ENCODE data around the gene EFCAB7. TPM values are rescaled to one million over a fixed set of nuclear protein-coding genes. Genes with fewer than 3 reads are reported as not detected.

Gene EFCAB7
- total RNA-seq, 1 donor from 2014 or later: 2.7 TPM

GRCh38 chr1:63612971-63613370 is 89.6 kb downstream of the EFCAB7 start:
- TF ChIP-seq CTCF (conservative IDR thresholded peaks at IDR 0.05; ENCODE audit: low read depth, low read length): no peak
- no peak overlapping the region for H3K4me3 ChIP-seq (ENCODE audit: low read depth, low read length)
- no peak for DNase-seq (ENCODE audit: low read depth)

DNA sequence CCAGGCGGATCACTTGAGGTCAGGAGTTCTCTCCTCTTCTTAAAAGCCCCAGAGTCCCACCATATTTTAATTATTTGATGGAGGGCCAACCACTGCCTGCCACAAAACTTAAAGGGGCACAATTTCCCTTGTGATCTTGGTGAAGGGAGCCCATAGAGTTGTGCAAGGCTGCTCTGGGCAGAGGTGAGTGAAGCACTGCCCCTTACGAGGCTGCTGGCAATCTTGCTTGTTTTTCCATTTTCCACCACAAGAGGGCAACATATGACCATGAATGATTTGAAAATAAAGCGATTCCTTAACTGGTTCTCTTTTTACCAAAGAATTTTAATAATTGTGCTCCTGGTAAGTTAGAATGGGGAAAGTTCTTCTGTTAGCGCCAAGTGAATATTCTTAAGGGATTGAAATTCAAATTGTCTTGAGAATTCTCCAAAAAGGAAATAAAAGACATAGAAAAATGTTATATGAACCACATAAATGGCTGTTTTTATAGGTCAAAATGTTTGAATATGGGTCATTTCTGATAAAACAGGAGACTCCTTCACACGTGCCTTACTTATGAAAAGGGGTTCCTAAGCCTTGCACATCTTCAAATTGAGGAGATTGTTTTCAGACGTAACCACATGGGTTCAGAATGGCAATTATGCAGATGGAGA is 92.6 kb downstream of the EFCAB7 start:
- DNase-seq (ENCODE audit: low read depth): no peak
- TF ChIP-seq CTCF (conservative IDR thresholded peaks at IDR 0.05; ENCODE audit: low read depth, low read length): peak; percentile 69
- no peak overlapping the region for H3K4me3 ChIP-seq (ENCODE audit: low read depth, low read length)

DNA sequence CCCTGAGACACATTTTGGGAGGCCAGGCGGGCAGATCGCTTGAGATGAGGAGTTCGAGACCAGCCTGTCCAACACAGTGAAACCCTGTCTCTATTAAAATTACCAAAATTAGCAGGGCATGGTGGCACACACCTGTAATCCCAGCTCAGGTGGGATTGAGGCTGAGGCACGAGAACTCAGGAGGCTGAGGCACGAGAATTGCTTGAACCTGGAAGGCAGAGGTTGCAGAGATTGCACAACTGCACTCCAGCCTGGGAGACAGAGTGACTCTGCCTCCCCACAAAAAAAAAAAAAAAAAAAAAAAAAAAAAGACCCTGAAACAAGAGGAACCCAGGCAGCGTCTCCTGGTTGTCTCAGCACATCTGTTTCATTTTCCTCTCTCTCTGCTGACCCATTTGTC is 94.1 kb downstream of the EFCAB7 start:
- DNase-seq (ENCODE audit: low read depth): no peak
- no peak overlapping the region for H3K4me3 ChIP-seq (ENCODE audit: low read depth, low read length)
- no peak for TF ChIP-seq CTCF (conservative IDR thresholded peaks at IDR 0.05; ENCODE audit: low read depth, low read length)

DNA sequence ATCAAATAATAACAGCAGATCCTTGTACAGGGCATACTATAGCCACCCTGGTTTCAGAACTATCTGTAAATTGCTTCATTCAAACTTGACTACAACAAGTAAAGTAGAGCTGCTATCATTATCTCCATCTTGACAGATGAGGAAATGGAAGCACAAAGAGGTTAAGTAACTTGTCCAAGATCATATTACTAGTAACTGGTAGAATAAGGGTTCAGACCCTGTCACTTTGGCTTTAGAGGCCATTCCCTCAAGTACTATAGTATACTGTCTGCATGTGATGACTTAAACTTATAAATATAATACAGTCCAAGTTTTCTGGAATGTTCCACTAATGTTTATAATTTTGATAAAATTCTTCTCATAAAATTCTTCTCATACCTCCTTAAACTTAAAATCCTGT is 94.7 kb downstream of the EFCAB7 start:
- DNase-seq (ENCODE audit: low read depth): no peak
- no peak overlapping the region for H3K4me3 ChIP-seq (ENCODE audit: low read depth, low read length)
- TF ChIP-seq CTCF (conservative IDR thresholded peaks at IDR 0.05; ENCODE audit: low read depth, low read length): no peak

DNA sequence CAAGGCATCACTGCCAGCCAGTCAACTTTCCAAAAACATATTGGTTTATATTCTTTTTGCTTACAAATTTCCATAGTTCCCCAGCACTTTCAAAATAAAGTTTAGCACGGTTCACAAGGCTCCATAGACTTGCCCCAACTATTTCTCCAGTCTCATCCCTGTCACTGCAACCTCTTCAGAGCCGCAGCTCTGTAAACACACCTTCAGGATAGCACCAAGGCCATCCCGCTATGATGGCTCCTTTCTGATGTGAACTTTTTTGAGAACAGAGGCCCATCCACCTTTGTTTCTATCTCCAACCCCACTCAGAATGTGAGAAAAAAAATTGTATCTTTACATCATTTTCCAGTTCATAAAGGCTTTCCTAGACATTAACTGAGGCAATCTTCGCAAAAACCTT is 96.2 kb downstream of the EFCAB7 start:
- no peak for TF ChIP-seq CTCF (conservative IDR thresholded peaks at IDR 0.05; ENCODE audit: low read depth, low read length)
- no peak for DNase-seq (ENCODE audit: low read depth)
- no peak overlapping the region for H3K4me3 ChIP-seq (ENCODE audit: low read depth, low read length)

DNA sequence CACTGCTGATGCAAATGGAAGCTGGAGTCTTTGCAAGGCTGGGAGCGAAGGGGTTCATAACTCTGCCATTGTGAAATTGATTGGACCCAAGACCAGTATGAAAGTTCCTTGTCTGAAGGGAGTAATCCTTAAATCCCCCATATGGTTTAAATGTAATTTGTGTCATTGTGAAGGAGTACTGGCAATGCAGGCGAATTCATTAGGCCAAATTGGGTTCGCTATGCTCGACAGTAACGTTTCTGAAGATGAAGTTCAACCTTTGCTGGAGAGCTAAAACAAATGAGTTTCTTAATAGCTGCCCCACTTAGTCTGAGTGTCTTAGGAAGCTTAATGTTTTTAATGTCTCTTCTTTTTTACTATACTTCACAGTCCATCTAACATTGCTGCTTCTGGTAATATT is 97.3 kb downstream of the EFCAB7 start:
- no peak for TF ChIP-seq CTCF (conservative IDR thresholded peaks at IDR 0.05; ENCODE audit: low read depth, low read length)
- no peak overlapping the region for H3K4me3 ChIP-seq (ENCODE audit: low read depth, low read length)
- DNase-seq (ENCODE audit: low read depth): no peak

GRCh38 chr1:63621075-63621474 is 97.8 kb downstream of the EFCAB7 start:
- no peak for TF ChIP-seq CTCF (conservative IDR thresholded peaks at IDR 0.05; ENCODE audit: low read depth, low read length)
- no peak overlapping the region for H3K4me3 ChIP-seq (ENCODE audit: low read depth, low read length)
- DNase-seq (ENCODE audit: low read depth): no peak
